ENCODE data around the gene CNKSR2. TPM values are rescaled to one million over a fixed set of nuclear protein-coding genes. Genes with fewer than 3 reads are reported as not detected.

CNKSR2 gene
- total and polyA plus RNA-seq, 2 experiments from 2014 or later = 13.9 to 40.9 TPM

GRCh38 chrX:21373637-21374162 lies 518 bp upstream of the CNKSR2 start:
- no peak overlapping the region for H3K27ac ChIP-seq (ENCODE audit: low read depth)
- H3F3A ChIP-seq (replicated peaks; ENCODE audit: low read depth) = no peaks in the 10 kb centered on the region
- H3K9me3 Mint-ChIP-seq = no peaks in the 10 kb centered on the region
- H3K4me1 ChIP-seq (ENCODE audit: insufficient read depth) = peaks cover 8% of the 10 kb centered on the region
- peaks cover 14% of the 10 kb centered on the region; the same call in 2 of the 3 replicates for H3K4me1 Mint-ChIP-seq
- H3K27ac Mint-ChIP-seq = no peak overlapping the region
- peak overlapping the region; percentile 67 for H3K4me3 ChIP-seq
- TF ChIP-seq NANOG (IDR thresholded peaks at IDR 0.05; ENCODE audit: borderline replicate concordance) (no peak), ZNF114 (CRISPR knock-in tag; IDR thresholded peaks at IDR 0.05) (no peak), JUNB (IDR thresholded peaks at IDR 0.05; ENCODE audit: unreplicated experiment) (no peak), POLR2AphosphoS5 (IDR thresholded peaks at IDR 0.05; ENCODE audit: low read depth) (no peak), CREB1 (CRISPR knock-in tag; IDR thresholded peaks at IDR 0.05; ENCODE audit: low read depth) (no peak), REST (IDR thresholded peaks at IDR 0.05; ENCODE audit: unreplicated experiment) (no peak), ZNF331 (CRISPR knock-in tag; IDR thresholded peaks at IDR 0.05; ENCODE audit: low read depth) (no peak), EZH2phosphoT487 (IDR thresholded peaks at IDR 0.05; ENCODE audit: unreplicated experiment) (no peak), ZNF462 (CRISPR knock-in tag; IDR thresholded peaks at IDR 0.05) (no peak), STAT1 (IDR thresholded peaks at IDR 0.05; ENCODE audit: unreplicated experiment) (no peak), EZH2 (IDR thresholded peaks at IDR 0.05; ENCODE audit: low read depth, unreplicated experiment) (no peak), CTCF (conservative IDR thresholded peaks at IDR 0.05; ENCODE audit: low read depth in 2 of 2) (no peak)
- TF ChIP-seq, protein P1, sequence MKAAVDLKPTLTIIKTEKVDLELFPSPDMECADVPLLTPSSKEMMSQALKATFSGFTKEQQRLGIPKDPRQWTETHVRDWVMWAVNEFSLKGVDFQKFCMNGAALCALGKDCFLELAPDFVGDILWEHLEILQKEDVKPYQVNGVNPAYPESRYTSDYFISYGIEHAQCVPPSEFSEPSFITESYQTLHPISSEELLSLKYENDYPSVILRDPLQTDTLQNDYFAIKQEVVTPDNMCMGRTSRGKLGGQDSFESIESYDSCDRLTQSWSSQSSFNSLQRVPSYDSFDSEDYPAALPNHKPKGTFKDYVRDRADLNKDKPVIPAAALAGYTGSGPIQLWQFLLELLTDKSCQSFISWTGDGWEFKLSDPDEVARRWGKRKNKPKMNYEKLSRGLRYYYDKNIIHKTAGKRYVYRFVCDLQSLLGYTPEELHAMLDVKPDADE (IDR thresholded peaks at IDR 0.05) = no peak
- H2AFZ ChIP-seq = no peak overlapping the region
- no peaks in the 10 kb centered on the region for H3K9me2 ChIP-seq (ENCODE audit: insufficient read depth)
- no peaks in the 10 kb centered on the region for H3K36me3 Mint-ChIP-seq (ENCODE audit: low read depth)
- H3K79me2 ChIP-seq (replicated peaks; ENCODE audit: insufficient read depth) = peaks cover 34% of the 10 kb centered on the region
- H3K4me3 Mint-ChIP-seq = peak overlapping the region; percentile 66
- H3K27me3 Mint-ChIP-seq (ENCODE audit: insufficient read depth, low read depth, poor library complexity) = peaks cover 6% of the 10 kb centered on the region
- peaks cover 10% of the 10 kb centered on the region for H3K27me3 ChIP-seq (ENCODE audit: insufficient read depth)
- ATAC-seq = peak; percentile 29
- peak; percentile 27 for DNase-seq (ENCODE audit: low spot score)
- no peaks in the 10 kb centered on the region for H3K36me3 ChIP-seq (ENCODE audit: insufficient read depth)
- peak overlapping the region; percentile 72 for H3K4me2 ChIP-seq
- no peaks in the 10 kb centered on the region for H4K20me1 ChIP-seq (replicated peaks; ENCODE audit: insufficient read depth)
